Measurements from ENCODE around the gene EDNRB.

Gene EDNRB

GRCh38 chr13:77928909-77929308, 10.3 kb upstream of the EDNRB start:
- no peaks in the 10 kb centered on the region for H3K79me2 ChIP-seq (ENCODE audit: control insufficient read depth, low read length)
- H3K27me3 ChIP-seq (ENCODE audit: control insufficient read depth, low read length): no peaks in the 10 kb centered on the region
- TF ChIP-seq CTCF (IDR thresholded peaks at IDR 0.05; ENCODE audit: low read depth, low read length, poor library complexity, severe bottlenecking) (no peak), EZH2phosphoT487 (IDR thresholded peaks at IDR 0.05; ENCODE audit: borderline replicate concordance, low read length) (no peak)
- no peaks in the 10 kb centered on the region for H3K9me2 ChIP-seq (replicated peaks; ENCODE audit: control insufficient read depth, low read length)
- no peak overlapping the region for H3K4me3 ChIP-seq (ENCODE audit: low read length)
- no peaks in the 10 kb centered on the region for H4K20me1 ChIP-seq (ENCODE audit: control insufficient read depth, insufficient read depth, low read depth, low read length)
- no peak overlapping the region for H3K27ac ChIP-seq (ENCODE audit: low read depth, low read length)
- no peaks in the 10 kb centered on the region for H3K9me3 ChIP-seq (ENCODE audit: control insufficient read depth, insufficient read depth, low read length)
- no peak overlapping the region for H3K4me2 ChIP-seq (ENCODE audit: low read length)
- H3K36me3 ChIP-seq (ENCODE audit: control insufficient read depth, low read length): no peaks in the 10 kb centered on the region
- H3K4me1 ChIP-seq (ENCODE audit: control insufficient read depth, low read length): no peaks in the 10 kb centered on the region
- no peaks in the 10 kb centered on the region for H3F3A ChIP-seq (ENCODE audit: control insufficient read depth, insufficient read depth)

DNA sequence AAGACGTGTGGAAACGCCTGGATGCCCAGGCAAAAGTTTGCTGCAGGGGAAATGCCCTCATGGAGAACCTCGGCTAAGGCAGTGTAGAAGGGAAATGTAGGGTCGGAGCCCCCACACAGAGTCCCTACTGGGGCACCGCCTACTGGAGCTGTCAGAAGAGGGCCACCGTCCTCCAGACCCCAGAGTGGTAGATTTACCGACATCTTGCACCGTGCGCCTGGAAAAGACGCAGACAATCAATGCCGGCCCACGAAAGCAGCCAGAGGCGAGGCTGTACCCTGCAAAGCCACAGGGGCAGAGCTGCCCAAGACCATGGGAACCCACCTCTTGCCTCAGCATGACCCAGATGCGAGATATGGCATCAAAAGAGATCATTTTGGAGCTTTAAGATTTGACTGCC, 7.0 kb upstream of the EDNRB start:
- Histone ChIP-seq H3K27ac (ENCODE audit: low read depth, low read length) (no peak overlapping the region), H3K36me3 (ENCODE audit: control insufficient read depth, low read length) (no peaks in the 10 kb centered on the region), H3K4me3 (ENCODE audit: low read length) (no peak overlapping the region), H3K4me2 (ENCODE audit: low read length) (no peak overlapping the region), H3F3A (ENCODE audit: control insufficient read depth, insufficient read depth) (no peaks in the 10 kb centered on the region), H3K9me2 (replicated peaks; ENCODE audit: control insufficient read depth, low read length) (no peaks in the 10 kb centered on the region), H3K4me1 (ENCODE audit: control insufficient read depth, low read length) (no peaks in the 10 kb centered on the region), H3K27me3 (ENCODE audit: control insufficient read depth, low read length) (no peaks in the 10 kb centered on the region), H3K79me2 (ENCODE audit: control insufficient read depth, low read length) (no peaks in the 10 kb centered on the region), H3K9me3 (ENCODE audit: control insufficient read depth, insufficient read depth, low read length) (no peaks in the 10 kb centered on the region), H4K20me1 (ENCODE audit: control insufficient read depth, insufficient read depth, low read depth, low read length) (no peaks in the 10 kb centered on the region)
- no peak for TF ChIP-seq CTCF (IDR thresholded peaks at IDR 0.05; ENCODE audit: low read depth, low read length, poor library complexity, severe bottlenecking)
- no peak for TF ChIP-seq EZH2phosphoT487 (IDR thresholded peaks at IDR 0.05; ENCODE audit: borderline replicate concordance, low read length)

GRCh38 chr13:77919921-77920294, 1.3 kb upstream of the EDNRB start:
- Histone ChIP-seq H3K4me2 (ENCODE audit: low read length) (no peak overlapping the region), H3K36me3 (ENCODE audit: control insufficient read depth, low read length) (no peaks in the 10 kb centered on the region), H3K9me2 (replicated peaks; ENCODE audit: control insufficient read depth, low read length) (no peaks in the 10 kb centered on the region), H3K4me3 (ENCODE audit: low read length) (no peak overlapping the region), H3K27ac (ENCODE audit: low read depth, low read length) (no peak overlapping the region), H3K27me3 (ENCODE audit: control insufficient read depth, low read length) (no peaks in the 10 kb centered on the region), H4K20me1 (ENCODE audit: control insufficient read depth, insufficient read depth, low read depth, low read length) (no peaks in the 10 kb centered on the region), H3K79me2 (ENCODE audit: control insufficient read depth, low read length) (no peaks in the 10 kb centered on the region), H3K9me3 (ENCODE audit: control insufficient read depth, insufficient read depth, low read length) (peaks cover 5% of the 10 kb centered on the region; the same call in 1 of the 2 replicates), H3K4me1 (ENCODE audit: control insufficient read depth, low read length) (no peaks in the 10 kb centered on the region), H3F3A (ENCODE audit: control insufficient read depth, insufficient read depth) (no peaks in the 10 kb centered on the region)
- TF ChIP-seq CTCF (IDR thresholded peaks at IDR 0.05; ENCODE audit: low read depth, low read length, poor library complexity, severe bottlenecking): no peak
- TF ChIP-seq EZH2phosphoT487 (IDR thresholded peaks at IDR 0.05; ENCODE audit: borderline replicate concordance, low read length): no peak
